GM19397 (cell line): ENCODE results near the gene CLCN1.

ENCODE experiments used
- ATAC-seq: cut with Tn5 transposase; IDR thresholded peaks from one replicate; pipeline ENCODE4 v1.9.1; 2021; ENCODE audit warnings: mild to moderate bottlenecking, moderate library complexity; ENCODE audit not compliant: unreplicated experiment

CLCN1 gene

DNA sequence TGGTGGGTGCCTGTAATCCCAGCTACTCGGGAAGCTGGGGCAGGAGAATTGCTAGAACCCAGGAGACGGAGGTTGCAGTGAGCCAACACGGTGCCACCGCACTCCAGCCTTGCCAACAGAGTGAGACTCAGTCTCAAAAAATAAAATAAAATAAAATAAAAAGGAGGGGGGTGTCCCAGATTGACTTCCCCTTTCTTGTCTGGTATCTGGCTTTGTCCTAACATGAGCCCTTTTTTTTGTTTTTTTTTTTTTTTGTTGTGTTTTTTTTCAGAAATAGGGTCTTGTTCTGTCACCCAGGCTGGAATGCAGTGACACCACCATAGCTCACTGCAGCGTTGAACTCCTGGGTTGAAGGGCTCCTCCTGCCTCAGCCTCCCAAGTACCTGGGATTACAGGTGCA is 23.0 kb upstream of the CLCN1 start:
- no peak for ATAC-seq

DNA sequence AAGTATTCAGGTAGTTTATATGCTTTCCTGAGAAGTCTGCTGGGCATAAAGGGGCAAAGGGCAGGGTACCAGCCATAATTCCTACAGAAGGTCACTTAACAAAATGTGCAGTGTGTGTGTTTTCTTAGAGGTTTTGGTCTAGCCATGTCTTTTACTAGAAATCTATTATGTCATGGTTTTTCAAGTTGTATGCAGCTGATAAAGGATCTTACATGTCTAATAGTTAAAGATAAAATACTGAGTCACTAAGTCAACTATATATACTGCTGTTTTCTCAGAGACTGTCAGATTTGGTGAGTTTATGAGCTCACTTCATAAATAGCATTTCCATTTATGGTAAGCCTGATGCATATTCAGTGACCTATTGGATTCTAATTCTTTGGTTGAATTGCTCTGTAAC is 20.0 kb upstream of the CLCN1 start:
- ATAC-seq = no peak

- ATAC-seq = no peak
These were observed 19.2 kb upstream of the CLCN1 start for GRCh38 chr7:143296686-143297085.

DNA sequence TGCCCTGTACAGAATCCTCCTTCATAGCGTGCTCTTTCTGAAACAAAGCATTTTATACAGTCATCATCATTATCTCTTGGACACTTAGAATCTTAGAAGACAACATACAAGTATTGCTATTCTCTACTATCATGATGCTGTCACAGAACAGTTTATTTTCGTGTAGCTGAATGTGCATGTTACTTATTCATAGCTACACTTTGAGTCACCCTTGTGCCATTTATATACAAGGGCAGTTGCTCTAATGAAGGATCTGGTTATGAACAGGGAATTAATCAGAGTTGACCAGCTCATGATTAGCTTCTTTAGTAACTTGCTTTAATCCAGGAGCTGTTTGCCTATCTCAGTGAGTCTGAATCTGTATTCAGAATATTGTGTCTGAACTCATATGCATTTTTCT is 16.6 kb upstream of the CLCN1 start:
- ATAC-seq = no peak

GRCh38 chr7:143299840-143300239 is 16.1 kb upstream of the CLCN1 start:
- no peak for ATAC-seq

DNA sequence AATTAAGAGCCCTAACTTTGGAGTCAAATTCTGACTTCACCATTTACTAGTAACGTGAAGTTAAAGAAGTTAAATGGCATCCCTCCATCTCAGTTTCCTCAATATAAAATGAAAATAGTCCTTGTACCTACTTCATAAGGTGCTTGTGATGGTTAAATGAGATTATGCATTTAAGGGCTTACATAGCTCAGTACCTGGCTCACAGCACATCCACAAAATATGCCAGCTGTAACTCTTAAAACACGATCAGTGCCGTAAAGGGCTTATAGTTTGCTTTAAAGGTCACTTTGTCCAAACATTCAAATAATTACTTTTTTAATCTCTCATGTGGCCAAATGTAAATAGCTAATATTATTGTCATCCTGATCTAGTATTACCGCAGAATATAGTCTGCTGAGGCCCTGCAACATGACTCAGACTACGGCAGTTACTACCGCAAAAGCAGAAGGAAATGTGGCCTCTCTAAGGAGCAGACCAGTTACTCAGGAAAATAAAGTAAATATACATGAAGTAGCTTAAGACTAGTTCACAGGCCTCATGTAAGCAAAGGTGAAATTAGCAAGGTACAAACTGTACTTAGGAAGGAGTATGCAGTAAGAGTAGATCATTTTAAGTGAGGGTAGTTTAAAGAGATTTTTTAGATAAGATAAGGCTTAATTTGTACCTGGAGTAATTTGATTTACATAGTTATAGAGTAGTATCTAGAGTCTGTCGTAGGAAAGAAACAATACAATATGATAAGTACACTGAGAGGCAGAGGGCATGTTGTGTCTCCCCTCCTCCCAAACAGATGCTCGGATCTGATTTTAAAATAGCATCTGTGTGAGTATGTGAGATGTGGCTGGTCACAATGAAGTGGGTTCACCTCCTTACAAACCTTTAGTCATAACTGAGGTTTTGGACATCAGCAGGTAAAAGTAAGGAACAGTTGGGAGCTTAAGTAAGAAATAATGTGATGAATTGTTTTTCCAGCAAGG is 14.7 kb upstream of the CLCN1 start:
- ATAC-seq = no peak

DNA sequence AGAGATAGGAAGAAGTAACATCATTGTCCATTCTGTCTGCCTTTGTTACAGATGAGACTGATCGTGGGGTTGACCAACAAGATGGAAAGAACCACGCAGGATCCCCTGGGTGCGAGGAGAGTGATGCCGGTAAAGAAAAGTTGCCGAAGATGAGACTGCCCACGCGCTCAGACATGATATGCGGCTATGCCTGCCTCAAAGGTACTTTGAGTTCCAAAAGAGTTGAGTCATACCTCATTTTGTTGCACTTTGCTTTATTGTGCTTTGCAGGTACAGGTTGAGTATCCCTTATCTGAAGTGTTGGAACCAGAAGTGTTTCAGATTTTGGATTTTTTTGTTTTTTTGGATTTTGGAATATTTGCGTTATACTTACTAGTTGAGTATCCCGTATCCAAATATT is 12.2 kb upstream of the CLCN1 start:
- no peak for ATAC-seq

- no peak for ATAC-seq
These were observed 11.0 kb upstream of the CLCN1 start for GRCh38 chr7:143304938-143305337.

GRCh38 chr7:143305423-143306070 is 10.4 kb upstream of the CLCN1 start:
- ATAC-seq = no peak

GRCh38 chr7:143308632-143309031 is 7.3 kb upstream of the CLCN1 start:
- no peak for ATAC-seq

DNA sequence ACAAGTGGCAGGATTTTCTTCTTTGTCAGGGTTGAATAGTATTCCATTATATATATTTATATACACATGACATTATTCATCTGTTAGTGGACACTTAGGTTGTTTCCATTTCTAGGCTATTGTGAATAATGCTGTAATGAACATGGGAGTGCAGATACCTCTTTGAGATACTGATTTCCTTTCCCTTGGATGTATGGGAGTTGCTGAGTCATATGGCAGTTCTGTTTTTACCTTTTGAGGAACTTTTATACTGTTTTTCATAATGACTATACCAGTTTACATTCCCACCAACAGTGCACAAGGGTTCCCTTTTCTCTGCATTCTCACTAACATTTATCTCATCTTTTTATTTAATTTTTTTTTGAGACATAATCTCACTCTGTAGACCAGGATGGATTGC is 1.8 kb upstream of the CLCN1 start:
- no peak for ATAC-seq

- ATAC-seq = no peak
These were observed 581 bp downstream of the CLCN1 start for GRCh38 chr7:143316492-143316891.

GRCh38 chr7:143318661-143319060 is 2.8 kb downstream of the CLCN1 start:
- ATAC-seq = no peak

DNA sequence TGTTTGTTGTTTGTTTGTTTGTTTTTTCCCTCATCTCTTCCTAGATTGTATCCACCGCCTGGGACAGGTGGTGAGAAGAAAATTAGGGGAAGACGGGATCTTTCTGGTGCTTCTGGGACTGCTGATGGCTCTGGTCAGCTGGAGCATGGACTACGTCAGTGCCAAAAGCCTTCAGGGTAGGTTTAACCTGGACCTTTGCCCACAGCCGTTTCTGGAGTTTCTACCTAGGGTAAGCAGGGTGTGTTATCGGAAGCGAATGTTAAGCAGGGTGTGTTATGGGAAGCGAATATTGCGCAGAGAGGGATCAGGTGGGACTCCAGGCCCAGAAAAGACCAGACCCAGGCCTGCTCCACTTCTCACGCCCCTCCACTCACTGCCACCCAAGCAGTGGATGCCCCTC is 4.7 kb downstream of the CLCN1 start:
- no peak for ATAC-seq

DNA sequence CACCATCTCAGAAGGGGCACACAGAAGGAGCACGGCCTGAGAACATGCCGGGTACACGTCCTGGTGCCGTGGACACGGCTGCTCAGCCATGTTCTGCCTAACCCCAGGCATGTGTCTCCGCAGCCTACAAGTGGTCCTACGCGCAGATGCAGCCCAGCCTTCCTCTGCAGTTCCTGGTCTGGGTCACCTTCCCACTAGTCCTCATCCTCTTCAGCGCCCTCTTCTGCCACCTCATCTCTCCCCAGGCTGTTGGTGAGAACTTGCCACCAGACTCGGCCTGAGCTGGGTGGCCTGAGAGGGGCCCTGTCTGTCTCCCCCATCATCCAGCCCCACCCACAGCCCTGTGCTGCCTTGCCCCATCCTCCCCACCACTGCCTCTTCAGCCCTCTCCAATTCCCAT is 5.3 kb downstream of the CLCN1 start:
- no peak for ATAC-seq

DNA sequence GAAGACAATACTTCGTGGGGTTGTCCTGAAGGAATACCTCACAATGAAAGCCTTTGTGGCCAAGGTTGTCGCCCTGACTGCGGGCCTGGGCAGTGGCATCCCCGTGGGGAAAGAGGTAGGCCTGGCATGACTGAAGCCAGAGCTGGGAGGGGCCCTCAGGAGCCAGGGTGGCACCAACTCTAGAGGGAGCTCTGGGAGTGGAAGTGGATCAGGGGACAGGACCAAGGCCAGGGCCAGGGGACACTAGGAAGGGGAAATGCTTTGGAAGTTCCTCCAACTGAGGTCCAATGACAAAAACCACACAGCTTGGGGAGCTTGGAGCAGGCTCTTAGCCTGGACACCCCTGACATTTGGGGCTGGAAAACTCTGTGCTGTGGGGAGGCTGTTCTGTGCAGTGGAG is 5.8 kb downstream of the CLCN1 start:
- no peak for ATAC-seq

GRCh38 chr7:143322760-143323633 is 7.1 kb downstream of the CLCN1 start:
- ATAC-seq = no peak

- ATAC-seq = no peak
These were observed 7.7 kb downstream of the CLCN1 start for GRCh38 chr7:143323653-143324052.

- peak; percentile 65 for ATAC-seq
These were observed 9.3 kb downstream of the CLCN1 start for GRCh38 chr7:143325240-143325639.

GRCh38 chr7:143327903-143328302 is 12.0 kb downstream of the CLCN1 start:
- ATAC-seq = no peak

GRCh38 chr7:143329471-143330170 is 13.7 kb downstream of the CLCN1 start:
- ATAC-seq = no peak
